B cell (primary cell): ENCODE measurements around the gene CAMP.

ENCODE experiments used
- CTCF ChIP-seq: fragments of 200-600 bp; IDR thresholded peaks from one replicate; pipeline ENCODE4 v1.8.0; 2022; ENCODE audit warnings: antibody characterized with exemption, mild to moderate bottlenecking
- EZH2 ChIP-seq: IDR thresholded peaks from 2 replicates; pipeline ENCODE4 v1.6.1; 2012; ENCODE audit warnings: borderline replicate concordance, low read depth, mild to moderate bottlenecking, moderate library complexity, low read length; ENCODE audit not compliant: insufficient read depth, poor library complexity, severe bottlenecking

DNA sequence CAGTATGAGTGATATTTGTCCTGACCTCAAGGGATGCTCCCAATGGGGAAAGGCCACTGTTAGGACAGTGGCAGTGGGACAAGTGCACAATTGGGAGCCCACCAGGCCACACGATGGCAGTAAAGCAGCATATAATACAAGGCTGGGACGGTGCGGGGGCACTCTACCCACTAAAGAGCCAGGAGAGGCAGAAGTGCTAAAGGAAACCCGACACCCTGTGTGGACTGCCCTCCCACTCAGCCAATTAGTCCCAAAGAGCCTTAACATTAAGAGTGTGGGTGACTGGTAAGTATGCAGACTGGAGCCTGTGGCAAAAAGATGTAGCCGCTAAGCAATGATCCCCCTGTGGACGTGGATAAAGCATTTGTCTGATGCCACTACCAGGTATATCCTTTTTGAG, 9.4 kb downstream of the CAMP start:
- TF ChIP-seq CTCF (peak; percentile 68), EZH2 (no peak)
